WTC11 (cell line): ENCODE results near the gene RTP5.
"Not testable (repeated sequence)": the region's sequence is repeated elsewhere in the genome, so short reads cannot be mapped to it uniquely, and the experiment has no call there.

Experiments
- FOXK1 ChIP-seq: sonication (generic); formaldehyde crosslinking; IDR thresholded peaks from 2 replicates; pipeline ENCODE4 v1.8.0; 2022; ENCODE audit warnings: mild to moderate bottlenecking, moderate library complexity, missing genetic modification reagents
- HMGA2 ChIP-seq: fragments of 250-450 bp; sonication (Bioruptor Pico); IDR thresholded peaks from 2 replicates; pipeline ENCODE4 v1.4.0; 2021; ENCODE audit warnings: mild to moderate bottlenecking, moderate library complexity
- TF ChIP-seq, protein P1 (sequence below): fragments of 200-600 bp; IDR thresholded peaks from 2 replicates; pipeline ENCODE4 v1.8.0; 2022; ENCODE audit warnings: antibody characterized with exemption
- TF ChIP-seq, protein P2 (sequence below): sonication (generic); formaldehyde crosslinking; IDR thresholded peaks from 2 replicates; pipeline ENCODE4 v1.8.0; 2022; ENCODE audit warnings: mild to moderate bottlenecking, missing genetic modification reagents
- TF ChIP-seq, protein P3 (sequence below): sonication (generic); formaldehyde crosslinking; IDR thresholded peaks from 2 replicates; pipeline ENCODE4 v1.8.0; 2023; ENCODE audit warnings: mild to moderate bottlenecking, missing genetic modification reagents
- TF ChIP-seq, protein P4 (sequence below): sonication (generic); formaldehyde crosslinking; IDR thresholded peaks from 2 replicates; pipeline ENCODE4 v1.8.1; 2022; ENCODE audit warnings: low read depth, mild to moderate bottlenecking, moderate library complexity, missing genetic modification reagents, borderline replicate concordance
- TF ChIP-seq, protein P5 (sequence below): sonication (generic); formaldehyde crosslinking; IDR thresholded peaks from 2 replicates; pipeline ENCODE4 v1.8.1; 2023; ENCODE audit warnings: mild to moderate bottlenecking, moderate library complexity, missing genetic modification reagents
- TF ChIP-seq, protein P6 (sequence below): sonication (generic); formaldehyde crosslinking; IDR thresholded peaks from 2 replicates; pipeline ENCODE4 v1.8.1; 2023; ENCODE audit warnings: mild to moderate bottlenecking, missing genetic modification reagents

DNA sequence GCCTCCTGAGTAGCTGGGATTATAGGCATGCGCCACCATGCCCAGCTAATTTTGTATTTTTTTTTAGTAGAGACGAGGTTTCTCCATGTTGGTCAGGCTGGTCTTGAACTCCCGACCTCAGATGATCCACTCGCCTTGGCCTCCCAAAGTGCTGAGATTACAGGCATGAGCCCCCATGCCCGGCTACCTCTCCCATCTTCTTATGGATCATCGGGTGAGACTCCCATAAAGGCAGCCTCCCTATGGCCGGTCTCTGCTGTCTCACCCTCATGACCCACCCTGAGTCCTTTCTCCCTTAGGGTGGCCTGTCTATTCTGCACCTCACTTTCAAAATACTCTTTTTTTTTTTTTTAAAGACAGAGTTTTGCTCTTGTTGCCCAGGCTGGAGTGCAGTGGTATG is 38.3 kb downstream of the RTP5 start:
- TF ChIP-seq FOXK1, HMGA2 (CRISPR knock-in tag): not testable (repeated sequence)
- TF ChIP-seq, protein P1, sequence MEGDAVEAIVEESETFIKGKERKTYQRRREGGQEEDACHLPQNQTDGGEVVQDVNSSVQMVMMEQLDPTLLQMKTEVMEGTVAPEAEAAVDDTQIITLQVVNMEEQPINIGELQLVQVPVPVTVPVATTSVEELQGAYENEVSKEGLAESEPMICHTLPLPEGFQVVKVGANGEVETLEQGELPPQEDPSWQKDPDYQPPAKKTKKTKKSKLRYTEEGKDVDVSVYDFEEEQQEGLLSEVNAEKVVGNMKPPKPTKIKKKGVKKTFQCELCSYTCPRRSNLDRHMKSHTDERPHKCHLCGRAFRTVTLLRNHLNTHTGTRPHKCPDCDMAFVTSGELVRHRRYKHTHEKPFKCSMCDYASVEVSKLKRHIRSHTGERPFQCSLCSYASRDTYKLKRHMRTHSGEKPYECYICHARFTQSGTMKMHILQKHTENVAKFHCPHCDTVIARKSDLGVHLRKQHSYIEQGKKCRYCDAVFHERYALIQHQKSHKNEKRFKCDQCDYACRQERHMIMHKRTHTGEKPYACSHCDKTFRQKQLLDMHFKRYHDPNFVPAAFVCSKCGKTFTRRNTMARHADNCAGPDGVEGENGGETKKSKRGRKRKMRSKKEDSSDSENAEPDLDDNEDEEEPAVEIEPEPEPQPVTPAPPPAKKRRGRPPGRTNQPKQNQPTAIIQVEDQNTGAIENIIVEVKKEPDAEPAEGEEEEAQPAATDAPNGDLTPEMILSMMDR: not testable (repeated sequence)
- TF ChIP-seq, protein P2, sequence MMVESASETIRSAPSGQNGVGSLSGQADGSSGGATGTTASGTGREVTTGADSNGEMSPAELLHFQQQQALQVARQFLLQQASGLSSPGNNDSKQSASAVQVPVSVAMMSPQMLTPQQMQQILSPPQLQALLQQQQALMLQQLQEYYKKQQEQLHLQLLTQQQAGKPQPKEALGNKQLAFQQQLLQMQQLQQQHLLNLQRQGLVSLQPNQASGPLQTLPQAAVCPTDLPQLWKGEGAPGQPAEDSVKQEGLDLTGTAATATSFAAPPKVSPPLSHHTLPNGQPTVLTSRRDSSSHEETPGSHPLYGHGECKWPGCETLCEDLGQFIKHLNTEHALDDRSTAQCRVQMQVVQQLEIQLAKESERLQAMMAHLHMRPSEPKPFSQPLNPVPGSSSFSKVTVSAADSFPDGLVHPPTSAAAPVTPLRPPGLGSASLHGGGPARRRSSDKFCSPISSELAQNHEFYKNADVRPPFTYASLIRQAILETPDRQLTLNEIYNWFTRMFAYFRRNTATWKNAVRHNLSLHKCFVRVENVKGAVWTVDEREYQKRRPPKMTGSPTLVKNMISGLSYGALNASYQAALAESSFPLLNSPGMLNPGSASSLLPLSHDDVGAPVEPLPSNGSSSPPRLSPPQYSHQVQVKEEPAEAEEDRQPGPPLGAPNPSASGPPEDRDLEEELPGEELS (CRISPR knock-in tag): not testable (repeated sequence)
- TF ChIP-seq, protein P3, sequence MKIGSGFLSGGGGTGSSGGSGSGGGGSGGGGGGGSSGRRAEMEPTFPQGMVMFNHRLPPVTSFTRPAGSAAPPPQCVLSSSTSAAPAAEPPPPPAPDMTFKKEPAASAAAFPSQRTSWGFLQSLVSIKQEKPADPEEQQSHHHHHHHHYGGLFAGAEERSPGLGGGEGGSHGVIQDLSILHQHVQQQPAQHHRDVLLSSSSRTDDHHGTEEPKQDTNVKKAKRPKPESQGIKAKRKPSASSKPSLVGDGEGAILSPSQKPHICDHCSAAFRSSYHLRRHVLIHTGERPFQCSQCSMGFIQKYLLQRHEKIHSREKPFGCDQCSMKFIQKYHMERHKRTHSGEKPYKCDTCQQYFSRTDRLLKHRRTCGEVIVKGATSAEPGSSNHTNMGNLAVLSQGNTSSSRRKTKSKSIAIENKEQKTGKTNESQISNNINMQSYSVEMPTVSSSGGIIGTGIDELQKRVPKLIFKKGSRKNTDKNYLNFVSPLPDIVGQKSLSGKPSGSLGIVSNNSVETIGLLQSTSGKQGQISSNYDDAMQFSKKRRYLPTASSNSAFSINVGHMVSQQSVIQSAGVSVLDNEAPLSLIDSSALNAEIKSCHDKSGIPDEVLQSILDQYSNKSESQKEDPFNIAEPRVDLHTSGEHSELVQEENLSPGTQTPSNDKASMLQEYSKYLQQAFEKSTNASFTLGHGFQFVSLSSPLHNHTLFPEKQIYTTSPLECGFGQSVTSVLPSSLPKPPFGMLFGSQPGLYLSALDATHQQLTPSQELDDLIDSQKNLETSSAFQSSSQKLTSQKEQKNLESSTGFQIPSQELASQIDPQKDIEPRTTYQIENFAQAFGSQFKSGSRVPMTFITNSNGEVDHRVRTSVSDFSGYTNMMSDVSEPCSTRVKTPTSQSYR: not testable (repeated sequence)
- TF ChIP-seq, protein P4, sequence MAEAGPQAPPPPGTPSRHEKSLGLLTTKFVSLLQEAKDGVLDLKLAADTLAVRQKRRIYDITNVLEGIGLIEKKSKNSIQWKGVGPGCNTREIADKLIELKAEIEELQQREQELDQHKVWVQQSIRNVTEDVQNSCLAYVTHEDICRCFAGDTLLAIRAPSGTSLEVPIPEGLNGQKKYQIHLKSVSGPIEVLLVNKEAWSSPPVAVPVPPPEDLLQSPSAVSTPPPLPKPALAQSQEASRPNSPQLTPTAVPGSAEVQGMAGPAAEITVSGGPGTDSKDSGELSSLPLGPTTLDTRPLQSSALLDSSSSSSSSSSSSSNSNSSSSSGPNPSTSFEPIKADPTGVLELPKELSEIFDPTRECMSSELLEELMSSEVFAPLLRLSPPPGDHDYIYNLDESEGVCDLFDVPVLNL: not testable (repeated sequence)
- TF ChIP-seq, protein P5, sequence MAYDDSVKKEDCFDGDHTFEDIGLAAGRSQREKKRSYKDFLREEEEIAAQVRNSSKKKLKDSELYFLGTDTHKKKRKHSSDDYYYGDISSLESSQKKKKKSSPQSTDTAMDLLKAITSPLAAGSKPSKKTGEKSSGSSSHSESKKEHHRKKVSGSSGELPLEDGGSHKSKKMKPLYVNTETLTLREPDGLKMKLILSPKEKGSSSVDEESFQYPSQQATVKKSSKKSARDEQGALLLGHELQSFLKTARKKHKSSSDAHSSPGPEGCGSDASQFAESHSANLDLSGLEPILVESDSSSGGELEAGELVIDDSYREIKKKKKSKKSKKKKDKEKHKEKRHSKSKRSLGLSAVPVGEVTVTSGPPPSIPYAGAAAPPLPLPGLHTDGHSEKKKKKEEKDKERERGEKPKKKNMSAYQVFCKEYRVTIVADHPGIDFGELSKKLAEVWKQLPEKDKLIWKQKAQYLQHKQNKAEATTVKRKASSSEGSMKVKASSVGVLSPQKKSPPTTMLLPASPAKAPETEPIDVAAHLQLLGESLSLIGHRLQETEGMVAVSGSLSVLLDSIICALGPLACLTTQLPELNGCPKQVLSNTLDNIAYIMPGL (CRISPR knock-in tag): not testable (repeated sequence)
- TF ChIP-seq, protein P6, sequence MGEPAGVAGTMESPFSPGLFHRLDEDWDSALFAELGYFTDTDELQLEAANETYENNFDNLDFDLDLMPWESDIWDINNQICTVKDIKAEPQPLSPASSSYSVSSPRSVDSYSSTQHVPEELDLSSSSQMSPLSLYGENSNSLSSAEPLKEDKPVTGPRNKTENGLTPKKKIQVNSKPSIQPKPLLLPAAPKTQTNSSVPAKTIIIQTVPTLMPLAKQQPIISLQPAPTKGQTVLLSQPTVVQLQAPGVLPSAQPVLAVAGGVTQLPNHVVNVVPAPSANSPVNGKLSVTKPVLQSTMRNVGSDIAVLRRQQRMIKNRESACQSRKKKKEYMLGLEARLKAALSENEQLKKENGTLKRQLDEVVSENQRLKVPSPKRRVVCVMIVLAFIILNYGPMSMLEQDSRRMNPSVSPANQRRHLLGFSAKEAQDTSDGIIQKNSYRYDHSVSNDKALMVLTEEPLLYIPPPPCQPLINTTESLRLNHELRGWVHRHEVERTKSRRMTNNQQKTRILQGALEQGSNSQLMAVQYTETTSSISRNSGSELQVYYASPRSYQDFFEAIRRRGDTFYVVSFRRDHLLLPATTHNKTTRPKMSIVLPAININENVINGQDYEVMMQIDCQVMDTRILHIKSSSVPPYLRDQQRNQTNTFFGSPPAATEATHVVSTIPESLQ (CRISPR knock-in tag): not testable (repeated sequence)
